OCI-LY3 (cell line): ENCODE measurements around the gene F13A1.

Experiments used
- CTCF ChIP-seq: fragments of 200-600, 300-600 bp; sonication (generic); IDR thresholded peaks from 2 replicates; pipeline ENCODE4 v1.5.1; 2014; ENCODE audit warnings: antibody characterized with exemption, low read length, low read depth
- EZH2phosphoT487 ChIP-seq: fragments of 200-600 bp; shearing (Covaris generic); IDR thresholded peaks from 2 replicates; pipeline ENCODE4 v1.6.1; 2018; ENCODE audit warnings: antibody characterized with exemption, mixed run types, low read depth

- TF ChIP-seq CTCF (no peak), EZH2phosphoT487 (no peak)
These were observed 166.1 kb downstream of the F13A1 start for GRCh38 chr6:6154335-6154734.
